Measurements from ENCODE around the gene NUDT16L1. TPM values are rescaled to one million over a fixed set of nuclear protein-coding genes. Genes with fewer than 3 reads are reported as not detected.

The NUDT16L1 gene
- total and polyA plus RNA-seq, 2 of the 8 experiments (the other 6 are each of a cell fraction or from before 2014, with no cell fraction given): 34.8 to 77.3 TPM

- TF ChIP-seq RBBP5 (IDR thresholded peaks at IDR 0.05; ENCODE audit: borderline replicate concordance, low read depth, low read length) (no peak), CTCF (IDR thresholded peaks at IDR 0.05; ENCODE audit: control extremely low read depth in 1 of 3, insufficient read depth in 1 of 3, low read depth in 1 of 3, low read length in 3 of 3) (no peak), SAP30 (IDR thresholded peaks at IDR 0.05; ENCODE audit: insufficient read depth, insufficient replicate concordance, low read length) (no peak), HDAC2 (IDR thresholded peaks at IDR 0.05; ENCODE audit: borderline replicate concordance in 1 of 2, low read depth in 2 of 2, low read length in 2 of 2) (no peak), CHD2 (IDR thresholded peaks at IDR 0.05; ENCODE audit: low read length) (no peak), TAF1 (IDR thresholded peaks at IDR 0.05; ENCODE audit: low read depth, low read length) (no peak)
Observed at GRCh38 chr16:4664538-4665418, 28.6 kb upstream of the NUDT16L1 start (continued).

Measured in H1 (cell line).